ENCODE results near the gene PDZD7. TPM values are rescaled to one million over a fixed set of nuclear protein-coding genes. Genes with fewer than 3 reads are reported as not detected.
A peak's percentile ranks its signal among the peaks of the same experiment; 100 is the strongest.

The PDZD7 gene
- total RNA-seq, 4 donors from 2014 or later, result under 0.01 to 0.75 (median 0.39) TPM

DNA sequence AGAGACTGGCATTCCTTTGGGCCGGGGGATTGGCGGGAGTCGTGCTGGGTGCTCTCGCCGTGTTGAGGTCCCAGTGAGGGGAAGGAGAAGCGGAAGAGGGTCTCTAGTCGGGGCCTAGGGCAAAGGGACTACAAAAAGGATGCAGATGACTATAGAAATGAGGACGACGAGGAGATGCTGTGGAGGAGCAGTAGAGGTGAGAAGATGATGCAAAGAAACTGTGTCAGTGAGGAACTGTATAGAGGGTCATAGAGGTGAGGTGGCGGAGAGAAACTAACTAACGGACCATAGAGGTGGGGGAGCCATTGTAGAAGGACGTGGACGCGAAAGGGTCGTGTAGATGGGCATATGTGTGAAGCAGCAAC is 43.3 kb downstream of the PDZD7 start:
- peak overlapping the region; percentile 76 to 92 (median 90) for H3K4me3 ChIP-seq
- H3K36me3 ChIP-seq, result peaks cover 10 to 63% (median 52%) of the 10 kb centered on the region in 4 donors
- peak overlapping the region; percentile 77 to 86 (median 82) for H3K27ac ChIP-seq (replicated peaks in 1 of 4)
- WGBS, result 2% methylated on average over 15 of the region's 15 CpGs
- intact Hi-C loops (cut with DNase I), result loop anchor here (5.0 kb wide), 1 partner anchor 40 kb away; no protein-coding TSS in a partner anchor
- H3K4me1 ChIP-seq, result peaks cover 22 to 51% (median 38%) of the 10 kb centered on the region in 4 donors
- no peaks in the 10 kb centered on the region for H3K27me3 ChIP-seq
- TF ChIP-seq POLR2AphosphoS5 (IDR thresholded peaks at IDR 0.05) (no peak), EP300 (IDR thresholded peaks at IDR 0.05) (no peak), CTCF (IDR thresholded peaks at IDR 0.05) (no peak), POLR2A (IDR thresholded peaks at IDR 0.05; ENCODE audit: low read depth) (no peak)
- DNase-seq (ENCODE audit: extremely low spot score), result no peak
- H3K9me3 ChIP-seq, result no peaks in the 10 kb centered on the region

DNA sequence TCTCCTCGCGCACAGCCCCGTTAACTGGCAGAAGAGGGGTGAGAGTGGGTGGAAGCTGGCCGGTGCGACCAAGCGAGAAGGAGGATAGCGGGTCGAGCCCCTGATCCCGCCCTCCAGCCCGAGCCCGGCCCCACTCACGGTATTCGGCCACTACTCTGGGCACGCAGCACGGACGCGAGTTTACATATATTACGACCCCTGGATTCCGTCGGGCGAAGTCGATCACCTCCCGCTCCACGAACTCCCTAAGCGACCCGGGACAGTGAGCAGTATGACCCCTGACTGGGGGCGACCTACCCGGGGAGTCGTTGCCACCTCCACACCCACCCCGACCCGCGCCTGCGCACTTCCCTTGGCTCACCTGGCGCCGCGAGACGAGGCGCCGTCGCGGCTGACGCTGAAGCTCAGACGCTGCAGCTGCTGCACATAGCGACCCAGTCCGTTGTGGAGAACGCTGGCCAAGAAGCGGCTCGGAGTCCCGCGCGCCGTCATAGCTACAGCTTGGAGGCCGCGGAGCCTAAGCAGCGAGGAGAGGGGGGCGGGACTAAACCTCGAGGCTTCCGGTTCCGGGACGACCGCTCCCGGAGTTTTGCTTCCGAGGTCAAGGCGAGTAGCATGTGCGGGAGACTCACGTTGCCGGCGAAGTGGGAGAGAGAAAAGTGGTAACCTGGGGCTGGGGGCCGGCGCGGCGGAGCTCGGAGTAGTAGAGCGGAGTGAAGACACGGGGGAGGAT is 43.8 kb downstream of the PDZD7 start, which contains the start of the genes MRPL43 and TWNK:
Gene MRPL43, minus strand, starts transcription at position 546 of the 733 bp plus-strand sequence. Its CDS starts 54 bp downstream, at position 492.
Gene TWNK, plus strand, starts transcription at position 592 of the 733 bp plus-strand sequence. CDS start 668 bp downstream, outside the sequence.
- Histone ChIP-seq H3K36me3 (peaks cover 9 to 67% (median 55%) of the 10 kb centered on the region in 4 donors), H3K4me3 (peak within 1 kb of the TSS; percentile 76 to 92 (median 90)), H3K9me3 (no peaks in the 10 kb centered on the region), H3K27ac (replicated peaks in 1 of 4) (peak within 1 kb of the TSS; percentile 77 to 86 (median 82)), H3K4me1 (peaks cover 22 to 51% (median 38%) of the 10 kb centered on the region in 4 donors), H3K27me3 (no peaks in the 10 kb centered on the region)
- TF ChIP-seq CTCF (IDR thresholded peaks at IDR 0.05) (peak in 1 of 3 experiments; percentile 8), POLR2AphosphoS5 (IDR thresholded peaks at IDR 0.05) (peak; percentile 80 to 87), POLR2A (IDR thresholded peaks at IDR 0.05; ENCODE audit: low read depth) (no peak)
- intact Hi-C loops (cut with DNase I), result loop anchor here (5.0 kb wide), 1 partner anchor 40 kb away; no protein-coding TSS in a partner anchor
- DNase-seq (ENCODE audit: extremely low spot score), result peak; percentile 97
- 2% methylated on average over 40 of the region's 75 CpGs for WGBS

DNA sequence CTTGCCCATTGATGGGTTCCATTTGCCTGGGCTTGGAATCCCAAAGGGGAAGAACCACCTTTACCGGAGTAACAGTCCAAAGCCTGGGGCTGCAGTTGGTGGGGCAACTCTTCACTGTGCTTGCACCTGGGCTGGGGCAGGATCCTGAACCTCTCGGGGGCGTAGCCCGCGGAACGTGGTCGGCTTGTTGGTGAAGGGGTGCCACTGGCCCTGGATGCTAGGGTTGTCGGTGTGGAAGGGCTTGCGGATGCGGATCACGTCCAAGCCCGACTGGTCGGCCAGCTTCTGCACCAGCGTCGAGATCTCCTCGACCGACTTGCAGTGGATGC is 44.3 kb downstream of the PDZD7 start:
- intact Hi-C loops (cut with DNase I), result loop anchor here (5.0 kb wide), 1 partner anchor 41 kb away; no protein-coding TSS in a partner anchor
- Histone ChIP-seq H3K9me3 (no peaks in the 10 kb centered on the region), H3K27ac (replicated peaks in 1 of 4) (peak overlapping the region; percentile 77 to 86 (median 82)), H3K4me3 (peak overlapping the region; percentile 76 to 92 (median 90)), H3K4me1 (peaks cover 22 to 51% (median 38%) of the 10 kb centered on the region in 4 donors), H3K27me3 (no peaks in the 10 kb centered on the region), H3K36me3 (peaks cover 9 to 68% (median 59%) of the 10 kb centered on the region in 4 donors)
- TF ChIP-seq POLR2A (IDR thresholded peaks at IDR 0.05; ENCODE audit: low read depth), result no peak
- TF ChIP-seq CTCF (IDR thresholded peaks at IDR 0.05), result no peak
- TF ChIP-seq EP300 (IDR thresholded peaks at IDR 0.05), result no peak
- no peak for TF ChIP-seq POLR2AphosphoS5 (IDR thresholded peaks at IDR 0.05)
- WGBS, result 48% methylated on average over 8 of the region's 17 CpGs
- DNase-seq (ENCODE audit: extremely low spot score), result no peak

DNA sequence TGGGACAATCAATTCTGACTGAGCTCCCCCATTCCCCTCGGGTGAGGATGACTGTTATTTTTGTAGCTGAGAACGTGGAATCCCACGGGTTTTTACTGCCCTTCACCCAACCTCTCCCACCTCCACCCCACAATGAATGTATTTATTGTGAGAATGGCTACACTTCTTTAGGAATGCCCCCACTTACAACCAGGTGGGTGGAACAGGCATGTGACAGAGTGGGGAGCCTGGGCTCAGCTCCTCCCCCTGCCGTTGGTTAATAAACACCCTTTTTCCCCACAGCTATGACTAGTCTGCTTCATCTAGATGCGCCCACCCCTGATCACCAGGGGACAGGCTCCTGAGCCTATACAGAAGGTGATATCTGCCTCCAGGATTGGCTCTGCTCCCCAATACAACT is 45.6 kb downstream of the PDZD7 start:
- Histone ChIP-seq H3K4me3 (no peak overlapping the region), H3K9me3 (no peaks in the 10 kb centered on the region), H3K27me3 (no peaks in the 10 kb centered on the region), H3K36me3 (peaks cover 9 to 68% (median 59%) of the 10 kb centered on the region in 4 donors), H3K4me1 (peaks cover 22 to 49% (median 38%) of the 10 kb centered on the region in 4 donors), H3K27ac (replicated peaks in 1 of 4) (no peak overlapping the region)
- TF ChIP-seq POLR2AphosphoS5 (IDR thresholded peaks at IDR 0.05) (no peak), CTCF (IDR thresholded peaks at IDR 0.05) (no peak)
- intact Hi-C loops (cut with DNase I), result loop anchor here (5.0 kb wide), 1 partner anchor 42 kb away; no protein-coding TSS in a partner anchor
- no peak for DNase-seq (ENCODE audit: extremely low spot score)
- WGBS, result 69% methylated on average over 5 of the region's 5 CpGs

Measured in esophagus muscularis mucosa (tissue), 4 donors.